Activated CD4-positive, alpha-beta T cell treated with anti-CD3 and anti-CD28 coated beads, Interleukin-2, amount 10 ng/mL, durations not matched to agents 24 days and 14 days (primary cell): ENCODE data around the gene SLC35A5. TPM values are rescaled to one million over a fixed set of nuclear protein-coding genes. Genes with fewer than 3 reads are reported as not detected.
"Not testable (repeated sequence)": the region's sequence is repeated elsewhere in the genome, so short reads cannot be mapped to it uniquely, and the experiment has no call there.

Source experiments
- DNase-seq: peaks from one replicate; pipeline ENCODE4 v3.0.0; 2022
- H3K27ac Mint-ChIP-seq: one replicate; pipeline ENCODE4 v1.8.0; 2022; ENCODE audit warnings: mild to moderate bottlenecking, mixed read lengths
- H3K27me3 Mint-ChIP-seq: one replicate; pipeline ENCODE4 v1.8.0; 2022; ENCODE audit warnings: mixed read lengths
- H3K36me3 Mint-ChIP-seq: one replicate; pipeline ENCODE4 v1.8.0; 2022; ENCODE audit warnings: low read depth, mild to moderate bottlenecking, mixed read lengths
- H3K4me1 Mint-ChIP-seq: one replicate; pipeline ENCODE4 v1.8.0; 2021; ENCODE audit warnings: mixed read lengths
- H3K4me3 Mint-ChIP-seq: one replicate; pipeline ENCODE4 v1.8.0; 2022; ENCODE audit warnings: mild to moderate bottlenecking, moderate library complexity, mixed read lengths
- H3K9me3 Mint-ChIP-seq: one replicate; pipeline ENCODE4 v1.8.0; 2021; ENCODE audit warnings: mixed read lengths
- intact Hi-C: fragments of 100-400 bp; cut with micrococcal nuclease; formaldehyde crosslinking; loops from one replicate; pipeline ENCODE4 v1.15.1; 2023
- total RNA-seq: library from RNA; stranded (reverse); gene quantifications from 2 replicates; pipeline ENCODE4 v1.2.3, GENCODE V29; 2022

The SLC35A5 gene
- total RNA-seq, 1 donor from 2014 or later = 15.5 TPM

DNA sequence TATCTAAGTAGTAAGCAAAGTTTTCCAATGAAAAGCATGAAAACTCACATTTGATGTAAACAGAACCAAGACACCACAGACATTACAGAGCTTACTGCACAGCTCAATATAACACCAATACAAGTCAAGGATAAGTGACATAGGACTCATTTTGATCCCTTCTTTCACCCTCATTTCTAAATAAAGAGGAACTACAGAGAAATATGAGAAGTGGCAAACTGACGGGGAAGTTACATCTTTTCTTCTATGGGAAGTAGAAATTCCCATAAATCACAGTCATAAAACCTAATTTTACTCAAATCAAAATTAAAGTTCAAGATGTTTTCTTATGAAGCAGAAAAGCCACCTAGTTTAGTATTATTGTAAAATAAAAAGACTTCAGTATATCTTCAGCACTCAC is 3.9 kb upstream of the SLC35A5 start:
- no peak for DNase-seq
- H3K27ac Mint-ChIP-seq = no peak overlapping the region
- peaks cover 31% of the 10 kb centered on the region for H3K36me3 Mint-ChIP-seq
- intact Hi-C loops = no loop called here
- peaks cover 36% of the 10 kb centered on the region for H3K4me1 Mint-ChIP-seq
- H3K27me3 Mint-ChIP-seq = no peaks in the 10 kb centered on the region
- H3K4me3 Mint-ChIP-seq = no peak overlapping the region
- H3K9me3 Mint-ChIP-seq = no peaks in the 10 kb centered on the region

DNA sequence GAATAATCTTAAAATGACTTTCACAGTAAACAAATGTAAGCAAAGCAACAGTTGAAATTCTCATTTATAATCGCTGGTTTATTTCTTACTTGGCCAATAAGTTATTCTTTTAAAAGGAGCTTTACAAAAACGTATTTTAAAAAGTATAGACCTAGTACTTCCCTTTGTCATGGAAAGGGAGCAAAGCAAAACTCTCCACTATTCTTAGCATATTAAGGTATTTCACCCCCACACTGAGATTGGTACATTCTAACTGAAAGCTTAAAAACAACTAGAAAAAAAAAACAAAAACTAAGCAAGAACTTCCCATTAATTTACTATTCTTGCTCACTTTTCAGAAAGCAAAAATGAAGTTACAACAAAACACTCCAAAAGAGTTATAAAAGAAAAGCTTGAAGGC is 1.5 kb upstream of the SLC35A5 start:
- intact Hi-C loops = loop anchor here (2.0 to 5.0 kb wide), 2 partner anchors 64 to 98 kb away; no protein-coding TSS in a partner anchor
- Mint-ChIP-seq H3K27ac (peak overlapping the region; percentile 99), H3K36me3 (peaks cover 22% of the 10 kb centered on the region), H3K27me3 (no peaks in the 10 kb centered on the region), H3K4me3 (peak overlapping the region; percentile 98), H3K9me3 (no peaks in the 10 kb centered on the region), H3K4me1 (peaks cover 32% of the 10 kb centered on the region)
- no peak for DNase-seq

DNA sequence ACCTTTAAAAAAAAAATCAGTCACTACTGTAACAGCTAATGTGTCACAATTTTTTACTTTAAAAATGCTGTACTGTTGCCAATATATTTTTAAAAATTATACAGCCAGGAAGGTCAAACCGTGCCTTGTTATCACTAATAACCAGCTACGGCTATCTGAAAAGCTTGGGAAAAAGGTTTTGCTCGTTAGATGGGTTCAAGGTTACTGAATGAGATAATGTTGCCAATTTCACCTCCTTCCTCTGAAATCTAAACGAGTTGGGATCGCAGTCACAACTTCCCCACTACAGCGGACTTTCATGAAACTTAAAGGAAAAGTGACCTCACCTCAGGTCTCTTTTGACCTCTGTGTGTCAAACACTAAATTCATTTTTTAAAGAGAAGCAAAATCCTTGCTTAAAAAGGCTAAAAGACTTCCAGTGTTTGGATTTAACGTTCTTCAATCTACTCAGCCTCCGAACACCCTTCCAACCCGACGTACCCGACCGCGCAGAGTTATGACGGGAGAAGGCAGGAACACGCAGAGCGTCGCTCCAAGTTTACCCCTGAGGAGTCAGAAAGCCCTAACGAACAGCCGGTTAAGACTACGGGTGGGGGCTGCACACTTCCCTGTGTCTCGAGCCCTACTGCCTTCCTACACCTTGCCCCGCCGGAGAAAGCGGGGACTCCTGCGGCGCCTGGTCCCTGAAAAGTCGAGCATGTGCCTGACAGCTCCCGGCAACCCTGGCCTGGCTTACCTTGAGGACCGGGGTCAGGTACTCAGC is 943 bp upstream of the SLC35A5 start:
- H3K4me3 Mint-ChIP-seq = peak overlapping the region; percentile 98
- H3K9me3 Mint-ChIP-seq = no peaks in the 10 kb centered on the region
- intact Hi-C loops = loop anchor here (2.0 to 5.0 kb wide), 2 partner anchors 64 to 99 kb away; no protein-coding TSS in a partner anchor
- no peaks in the 10 kb centered on the region for H3K27me3 Mint-ChIP-seq
- peak; percentile 92 for DNase-seq
- peaks cover 26% of the 10 kb centered on the region for H3K4me1 Mint-ChIP-seq
- H3K36me3 Mint-ChIP-seq = peaks cover 16% of the 10 kb centered on the region
- peak overlapping the region; percentile 99 for H3K27ac Mint-ChIP-seq

DNA sequence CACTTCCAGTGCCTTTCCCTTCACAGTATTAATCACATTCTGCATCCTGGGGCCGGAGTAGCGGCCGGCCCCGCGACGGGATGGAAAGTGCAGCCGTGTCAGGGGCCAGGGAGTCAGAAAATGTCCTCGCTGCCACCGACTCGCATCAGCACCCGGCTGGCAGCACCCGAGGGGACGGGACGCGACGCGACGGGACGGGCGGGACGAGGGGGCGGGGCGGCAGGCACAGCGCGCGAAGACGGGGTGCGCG is 436 bp upstream of the SLC35A5 start:
- H3K4me1 Mint-ChIP-seq = peaks cover 24% of the 10 kb centered on the region
- DNase-seq = no peak

DNA sequence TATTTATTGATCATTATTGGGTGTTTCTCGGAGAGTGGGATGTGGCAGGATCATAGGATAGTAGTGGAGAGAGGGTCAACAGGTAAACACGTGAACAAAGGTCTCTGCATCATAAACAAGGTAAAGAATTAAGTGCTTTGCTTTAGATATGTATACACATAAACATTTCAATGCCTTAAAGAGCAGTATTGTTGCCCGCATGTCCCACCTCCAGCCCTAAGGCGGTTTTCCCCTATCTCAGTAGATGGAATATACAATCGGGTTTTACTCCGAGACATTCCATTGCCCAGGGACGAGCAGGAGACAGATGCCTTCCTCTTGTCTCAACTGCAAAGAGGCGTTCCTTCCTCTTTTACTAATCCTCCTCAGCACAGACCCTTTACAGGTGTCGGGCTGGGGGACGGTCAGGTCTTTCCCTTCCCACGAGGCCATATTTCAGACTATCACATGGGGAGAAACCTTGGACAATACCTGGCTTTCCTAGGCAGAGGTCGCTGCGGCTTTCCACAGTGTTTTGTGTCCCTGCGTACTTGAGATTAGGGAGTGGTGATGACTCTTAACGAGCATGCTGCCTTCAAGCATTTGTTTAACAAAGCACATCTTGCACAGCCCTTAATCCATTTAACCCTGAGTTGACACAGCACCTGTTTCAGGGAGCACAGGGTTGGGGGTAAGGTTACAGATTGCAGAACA is 2.5 kb downstream of the SLC35A5 start:
- not testable (repeated sequence) for H3K27me3 Mint-ChIP-seq, H3K4me3 Mint-ChIP-seq, DNase-seq, H3K9me3 Mint-ChIP-seq, H3K27ac Mint-ChIP-seq
- intact Hi-C loops = loop anchor here (5.0 kb wide), 1 partner anchor 102 kb away; no protein-coding TSS in a partner anchor
- peaks cover 20% of the 10 kb centered on the region for H3K4me1 Mint-ChIP-seq
- H3K36me3 Mint-ChIP-seq = peaks cover 13% of the 10 kb centered on the region

More for the DNA sequence above, 436 bp upstream of the SLC35A5 start:
- peaks cover 17% of the 10 kb centered on the region for H3K36me3 Mint-ChIP-seq
- intact Hi-C loops = loop anchor here (2.0 to 5.0 kb wide), 2 partner anchors 65 to 99 kb away; no protein-coding TSS in a partner anchor
- H3K9me3 Mint-ChIP-seq = no peaks in the 10 kb centered on the region
- no peaks in the 10 kb centered on the region for H3K27me3 Mint-ChIP-seq
- H3K4me3 Mint-ChIP-seq = peak overlapping the region; percentile 98
- H3K27ac Mint-ChIP-seq = peak overlapping the region; percentile 99

DNA sequence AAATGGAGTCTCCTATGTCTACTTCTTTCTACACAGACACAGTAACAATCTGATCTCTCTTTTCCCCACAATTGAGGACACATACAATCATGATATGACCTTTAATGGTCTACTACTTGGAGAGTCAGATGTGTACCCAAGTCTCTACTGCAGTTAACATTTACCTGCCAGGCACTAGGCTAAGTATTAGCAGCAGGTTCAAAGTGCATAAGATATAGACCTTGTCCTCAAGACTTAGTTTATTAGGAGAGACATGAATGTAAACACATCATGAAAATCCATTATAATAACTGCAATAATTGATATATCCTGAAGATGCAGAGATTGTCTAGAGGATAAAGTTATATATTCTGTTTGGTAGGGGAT is 3.1 kb downstream of the SLC35A5 start:
- DNase-seq = no peak
- no peaks in the 10 kb centered on the region for H3K27me3 Mint-ChIP-seq
- H3K4me1 Mint-ChIP-seq = peaks cover 16% of the 10 kb centered on the region
- H3K9me3 Mint-ChIP-seq = no peaks in the 10 kb centered on the region
- peaks cover 13% of the 10 kb centered on the region for H3K36me3 Mint-ChIP-seq
- H3K4me3 Mint-ChIP-seq = no peak overlapping the region
- intact Hi-C loops = loop anchor here (5.0 kb wide), 1 partner anchor 103 kb away; no protein-coding TSS in a partner anchor
- H3K27ac Mint-ChIP-seq = no peak overlapping the region

DNA sequence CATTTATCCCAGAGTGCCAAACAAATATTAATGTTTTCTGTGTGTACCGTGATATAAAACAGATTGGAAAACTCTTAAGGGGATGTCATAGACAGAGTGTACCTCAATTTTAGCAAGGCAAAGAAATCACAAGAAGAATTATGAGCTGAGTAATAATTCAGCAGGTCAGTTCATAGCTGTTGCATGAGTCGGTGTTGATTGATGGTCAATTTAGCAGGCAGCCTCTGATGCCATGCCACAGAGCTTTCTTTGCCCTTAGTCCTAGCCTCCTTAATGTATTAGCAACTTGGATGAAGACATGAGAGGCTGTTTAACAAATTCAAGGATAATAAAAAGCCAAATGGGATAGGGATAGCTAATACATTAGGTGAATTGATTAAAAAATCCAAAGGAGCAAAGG is 6.8 kb downstream of the SLC35A5 start:
- H3K27me3 Mint-ChIP-seq = no peaks in the 10 kb centered on the region
- no peak overlapping the region for H3K4me3 Mint-ChIP-seq
- H3K9me3 Mint-ChIP-seq = no peaks in the 10 kb centered on the region
- no peak overlapping the region for H3K27ac Mint-ChIP-seq
- peaks cover 2% of the 10 kb centered on the region for H3K4me1 Mint-ChIP-seq
- DNase-seq = no peak
- intact Hi-C loops = no loop called here
- H3K36me3 Mint-ChIP-seq = peaks cover 24% of the 10 kb centered on the region

DNA sequence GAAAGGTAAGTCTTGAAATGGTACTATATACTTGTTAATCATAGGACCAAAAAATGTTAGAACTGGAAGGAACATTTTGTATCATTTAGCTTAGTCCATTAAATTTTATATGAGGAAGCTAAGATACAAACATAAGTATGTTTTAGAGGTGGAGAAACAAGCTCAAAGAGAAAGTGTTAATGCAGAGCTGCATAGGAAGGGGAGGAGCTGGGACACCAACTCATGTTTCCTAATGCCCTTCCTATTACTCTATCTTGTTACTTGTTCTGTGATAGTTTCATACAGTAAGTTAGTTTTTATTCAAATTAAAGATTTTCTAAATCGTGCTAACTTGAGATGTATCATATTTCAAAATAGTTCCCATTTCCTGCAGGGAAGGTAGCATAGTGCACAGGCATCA is 7.4 kb downstream of the SLC35A5 start:
- DNase-seq = no peak
- intact Hi-C loops = no loop called here
- Mint-ChIP-seq H3K4me3 (no peak overlapping the region), H3K9me3 (no peaks in the 10 kb centered on the region), H3K36me3 (peaks cover 26% of the 10 kb centered on the region), H3K4me1 (peaks cover 2% of the 10 kb centered on the region), H3K27me3 (no peaks in the 10 kb centered on the region), H3K27ac (no peak overlapping the region)

DNA sequence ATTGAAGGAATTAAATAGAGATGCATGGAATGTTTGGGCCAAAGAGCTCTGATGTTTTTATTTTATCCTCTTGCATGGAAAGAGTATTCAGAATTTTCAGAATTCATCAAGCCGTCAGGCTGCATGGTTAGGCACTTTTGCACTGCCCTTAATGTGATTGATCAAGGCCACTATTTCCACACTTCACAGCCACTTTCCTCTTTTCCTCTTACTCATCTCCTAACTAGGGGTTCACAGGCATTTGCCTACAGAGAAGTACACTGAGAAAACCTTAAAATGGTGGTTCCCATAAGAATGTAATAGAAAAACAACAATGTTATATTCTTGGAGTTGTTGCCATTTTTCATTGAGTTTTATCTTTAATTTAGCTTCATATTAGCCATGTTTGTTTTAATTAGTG is 10.9 kb downstream of the SLC35A5 start:
- no peaks in the 10 kb centered on the region for H3K9me3 Mint-ChIP-seq
- H3K27ac Mint-ChIP-seq = no peak overlapping the region
- no peak overlapping the region for H3K4me3 Mint-ChIP-seq
- H3K27me3 Mint-ChIP-seq = no peaks in the 10 kb centered on the region
- H3K4me1 Mint-ChIP-seq = peaks cover 2% of the 10 kb centered on the region
- no peak for DNase-seq
- H3K36me3 Mint-ChIP-seq = peaks cover 19% of the 10 kb centered on the region
- intact Hi-C loops = no loop called here

DNA sequence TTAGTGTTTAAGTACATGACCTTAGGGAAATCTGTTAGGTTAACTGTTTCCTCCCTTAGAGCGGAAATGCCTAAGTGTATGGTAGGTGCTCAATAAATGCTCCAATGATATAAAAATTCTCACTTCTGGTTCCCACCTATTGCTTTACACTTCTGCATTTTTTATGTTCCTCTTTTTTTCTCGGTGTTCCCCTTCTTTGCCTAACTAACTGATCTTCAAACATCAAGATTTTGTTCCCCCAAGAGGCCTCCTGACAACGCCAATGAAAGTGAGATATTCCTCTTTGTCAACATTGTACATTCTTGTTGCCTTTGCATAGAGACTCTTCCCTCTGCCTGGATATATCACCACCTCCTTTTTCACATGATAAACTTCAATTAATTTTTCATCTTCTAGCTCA is 17.4 kb downstream of the SLC35A5 start:
- no peak overlapping the region for H3K27ac Mint-ChIP-seq

DNA sequence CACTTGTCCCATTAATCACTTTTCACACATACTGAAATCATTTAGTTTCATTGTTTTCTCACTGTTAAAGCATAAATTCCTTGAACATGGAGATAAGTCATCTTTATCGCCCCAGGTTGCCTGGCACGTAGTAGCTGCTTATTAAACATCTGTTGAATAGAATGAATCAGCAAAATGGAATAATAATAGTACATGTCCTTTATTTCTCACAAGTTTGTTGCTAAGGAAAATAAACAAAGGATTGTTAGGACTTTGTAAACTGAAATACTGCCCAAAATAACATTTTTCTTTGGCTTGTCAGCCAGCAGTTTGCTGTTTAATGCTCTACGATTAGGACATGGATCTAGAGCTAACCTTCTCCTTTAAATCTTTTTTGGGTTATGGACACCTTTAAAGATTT is 17.9 kb downstream of the SLC35A5 start:
- Mint-ChIP-seq H3K27ac (no peak overlapping the region), H3K4me3 (no peak overlapping the region), H3K4me1 (peaks cover 2% of the 10 kb centered on the region), H3K36me3 (peaks cover 13% of the 10 kb centered on the region), H3K9me3 (no peaks in the 10 kb centered on the region), H3K27me3 (no peaks in the 10 kb centered on the region)
- DNase-seq = no peak
- intact Hi-C loops = loop anchor here (5.0 kb wide), 1 partner anchor 158 kb away; no protein-coding TSS in a partner anchor

More for the DNA sequence above, 17.4 kb downstream of the SLC35A5 start:
- Mint-ChIP-seq H3K4me1 (peaks cover 2% of the 10 kb centered on the region), H3K9me3 (no peaks in the 10 kb centered on the region), H3K4me3 (no peak overlapping the region), H3K36me3 (peaks cover 10% of the 10 kb centered on the region), H3K27me3 (no peaks in the 10 kb centered on the region)
- DNase-seq = no peak
- intact Hi-C loops = no loop called here

DNA sequence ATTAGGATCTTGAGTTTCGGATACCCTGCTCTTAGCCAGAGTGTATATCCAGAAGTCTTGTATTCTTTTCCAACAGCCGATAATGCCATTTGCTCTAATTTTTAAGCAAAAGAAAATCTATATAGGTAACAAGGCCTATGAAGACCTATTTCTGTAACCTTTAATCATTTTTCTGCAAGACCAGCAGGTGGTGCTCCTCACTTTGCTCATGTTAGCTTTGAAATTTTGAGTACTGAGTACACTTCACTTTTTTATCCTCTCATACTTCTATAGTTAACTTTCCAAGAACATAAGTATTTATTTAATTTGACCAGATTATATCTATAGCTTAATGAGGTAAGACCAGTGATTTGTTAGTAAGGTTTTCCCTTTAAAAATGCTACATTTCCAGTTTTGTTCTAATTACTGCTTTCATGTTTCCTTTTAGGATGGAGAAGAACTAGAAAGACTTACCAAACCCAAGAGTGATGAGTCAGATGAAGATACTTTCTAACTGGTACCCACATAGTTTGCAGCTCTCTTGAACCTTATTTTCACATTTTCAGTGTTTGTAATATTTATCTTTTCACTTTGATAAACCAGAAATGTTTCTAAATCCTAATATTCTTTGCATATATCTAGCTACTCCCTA is 20.5 kb downstream of the SLC35A5 start:
- Mint-ChIP-seq H3K4me3 (no peak overlapping the region), H3K4me1 (peaks cover 3% of the 10 kb centered on the region), H3K27ac (no peak overlapping the region), H3K36me3 (peaks cover 27% of the 10 kb centered on the region), H3K9me3 (no peaks in the 10 kb centered on the region), H3K27me3 (no peaks in the 10 kb centered on the region)
- intact Hi-C loops = loop anchor here (1.0 to 5.0 kb wide), 3 partner anchors 60 to 397 kb away; no protein-coding TSS in a partner anchor
- DNase-seq = peak; percentile 79

DNA sequence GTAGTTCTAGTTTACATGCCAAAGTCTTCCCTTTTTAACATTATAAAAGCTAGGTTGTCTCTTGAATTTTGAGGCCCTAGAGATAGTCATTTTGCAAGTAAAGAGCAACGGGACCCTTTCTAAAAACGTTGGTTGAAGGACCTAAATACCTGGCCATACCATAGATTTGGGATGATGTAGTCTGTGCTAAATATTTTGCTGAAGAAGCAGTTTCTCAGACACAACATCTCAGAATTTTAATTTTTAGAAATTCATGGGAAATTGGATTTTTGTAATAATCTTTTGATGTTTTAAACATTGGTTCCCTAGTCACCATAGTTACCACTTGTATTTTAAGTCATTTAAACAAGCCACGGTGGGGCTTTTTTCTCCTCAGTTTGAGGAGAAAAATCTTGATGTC is 21.3 kb downstream of the SLC35A5 start:
- H3K9me3 Mint-ChIP-seq = no peaks in the 10 kb centered on the region
- H3K4me3 Mint-ChIP-seq = no peak overlapping the region
- H3K27ac Mint-ChIP-seq = no peak overlapping the region
- intact Hi-C loops = loop anchor here (2.0 to 5.0 kb wide), 2 partner anchors 60 to 154 kb away; no protein-coding TSS in a partner anchor
- H3K27me3 Mint-ChIP-seq = no peaks in the 10 kb centered on the region
- DNase-seq = no peak
- peaks cover 32% of the 10 kb centered on the region for H3K36me3 Mint-ChIP-seq
- H3K4me1 Mint-ChIP-seq = peaks cover 6% of the 10 kb centered on the region

DNA sequence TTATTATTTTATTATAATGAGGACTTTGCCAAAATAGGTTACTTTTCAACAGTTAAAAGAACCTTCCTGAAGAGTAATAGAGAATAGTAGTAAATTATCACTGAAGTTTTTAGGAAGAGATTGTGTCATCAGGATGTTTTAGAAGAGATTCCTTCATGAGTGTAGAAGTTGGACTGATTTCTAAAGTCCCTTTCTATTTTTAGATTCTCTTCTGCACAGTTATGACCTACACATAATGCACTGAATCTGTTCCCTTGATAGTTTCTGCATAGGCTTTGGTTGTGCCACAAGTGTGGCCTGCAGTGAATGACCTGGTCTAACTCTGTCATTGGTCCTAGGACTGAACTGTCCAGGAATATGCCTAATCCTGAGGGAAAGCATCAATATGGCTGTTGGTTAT is 23.9 kb downstream of the SLC35A5 start:
- peaks cover 6% of the 10 kb centered on the region for H3K4me1 Mint-ChIP-seq
- intact Hi-C loops = no loop called here
- no peak overlapping the region for H3K27ac Mint-ChIP-seq
- no peaks in the 10 kb centered on the region for H3K9me3 Mint-ChIP-seq
- no peak overlapping the region for H3K4me3 Mint-ChIP-seq
- no peak for DNase-seq
- peaks cover 46% of the 10 kb centered on the region for H3K36me3 Mint-ChIP-seq
- H3K27me3 Mint-ChIP-seq = no peaks in the 10 kb centered on the region
